NCI-H460 (cell line): ENCODE measurements around the gene VIP. TPM values are rescaled to one million over a fixed set of nuclear protein-coding genes. Genes with fewer than 3 reads are reported as not detected.

ENCODE experiments used
- DNase-seq: peaks from one replicate; pipeline ENCODE4 v3.0.0-alpha.2; 2016; ENCODE audit warnings: low read depth; ENCODE audit errors: extremely low read depth
- total RNA-seq: library from RNA; depleted of rRNA; stranded (reverse); fragments of >200 nt; shearing (Covaris generic); gene quantifications from 2 replicates; pipeline ENCODE4 v1.2.3, GENCODE V29; 2014; rRNA removed

The VIP gene
- total RNA-seq, 1 experiment from 2014 or later, result not detected

GRCh38 chr6:152775428-152775827, 24.8 kb downstream of the VIP start:
- no peak for DNase-seq

DNA sequence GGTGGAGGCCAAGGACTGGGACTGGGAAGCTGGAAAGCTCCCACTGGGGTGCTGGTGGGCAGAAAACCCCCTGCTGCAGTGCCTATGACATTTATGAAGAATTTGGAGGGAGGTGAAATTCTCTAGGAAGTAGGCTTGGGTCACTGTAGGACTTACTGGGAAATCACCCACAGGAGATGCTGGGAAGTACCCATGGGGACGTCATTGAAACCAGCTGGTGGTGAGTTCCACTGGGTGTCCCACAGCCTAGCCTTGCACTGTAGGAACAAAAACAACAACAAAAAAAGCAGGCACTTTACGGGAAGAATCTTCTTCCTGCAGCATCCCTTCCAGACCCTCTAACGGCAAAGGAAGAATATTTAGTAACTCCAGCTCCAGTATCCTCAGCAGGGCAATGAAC, 26.2 kb downstream of the VIP start:
- DNase-seq, result no peak

DNA sequence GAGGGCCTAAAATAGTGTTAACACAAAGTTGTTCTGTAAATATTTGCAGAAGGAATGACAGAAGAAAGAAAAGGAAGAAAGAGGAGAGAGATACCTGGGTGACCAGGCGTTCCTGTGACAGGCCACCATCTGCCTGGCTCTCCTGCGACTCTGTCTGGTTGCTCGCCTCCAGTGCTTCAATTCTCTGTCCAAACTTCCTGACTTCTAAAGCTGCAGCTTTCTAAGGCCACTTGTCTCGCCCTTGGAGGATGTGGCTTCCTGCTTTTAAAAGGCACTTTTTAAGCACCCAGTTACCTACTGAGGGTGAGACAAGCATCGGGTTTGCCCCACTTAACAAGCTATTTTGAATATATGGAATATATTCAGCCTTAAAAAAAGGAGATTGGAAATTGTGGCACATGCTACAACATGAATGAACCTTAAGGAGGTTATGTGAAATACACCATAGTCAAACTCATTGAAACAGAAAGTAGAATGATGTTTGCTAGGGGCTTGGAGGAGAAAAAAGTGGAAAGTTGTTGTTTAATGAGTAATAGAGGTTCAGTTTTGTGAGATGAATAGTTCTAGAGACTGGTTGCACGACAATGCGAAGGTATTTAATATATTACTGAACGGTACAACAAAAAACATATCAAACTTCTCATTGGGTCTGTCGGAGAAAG, 32.8 kb downstream of the VIP start:
- no peak for DNase-seq

GRCh38 chr6:152794696-152795095, 44.1 kb downstream of the VIP start:
- DNase-seq, result no peak

DNA sequence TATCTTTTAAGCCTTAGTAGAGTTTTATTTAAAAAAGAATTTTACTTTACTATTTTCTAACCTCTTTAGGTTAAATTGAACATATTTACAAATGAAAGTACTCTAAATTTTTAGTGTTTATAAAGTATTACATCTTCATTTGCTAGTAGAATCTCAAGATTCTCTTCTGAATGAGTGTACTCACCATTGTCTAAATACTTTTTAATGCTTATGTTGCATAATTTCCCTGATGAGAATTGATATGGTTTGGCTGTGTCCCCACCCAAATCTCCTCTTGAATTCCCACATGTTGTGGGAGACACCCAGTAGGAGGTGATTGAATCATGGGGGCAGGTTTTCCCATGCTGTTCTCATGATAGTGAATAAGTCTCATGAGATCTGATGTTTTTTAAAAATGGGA, 53.6 kb downstream of the VIP start:
- no peak for DNase-seq

Other genes starting within 250 kb of the VIP start
- gene SYNE1, start 113.4 kb upstream of the VIP start, total RNA-seq, result 32.0 and 34.3 TPM in 2 replicates
- 0.14 TPM in 1 of 2 replicates, not detected in the other for gene MYCT1, start 52.9 kb upstream of the VIP start, total RNA-seq
- gene FBXO5, start 232.2 kb downstream of the VIP start, total RNA-seq, result 23.7 and 27.0 TPM in 2 replicates